ENCODE measurements around the gene CGAS. TPM values are rescaled to one million over a fixed set of nuclear protein-coding genes. Genes with fewer than 3 reads are reported as not detected.

The CGAS gene
- 4.6 to 5.0 TPM (median 4.8 TPM) in 5 replicates for total RNA-seq (2022; extraction: Qiagen RNA extraction; ENCODE audit: low read depth)

DNA sequence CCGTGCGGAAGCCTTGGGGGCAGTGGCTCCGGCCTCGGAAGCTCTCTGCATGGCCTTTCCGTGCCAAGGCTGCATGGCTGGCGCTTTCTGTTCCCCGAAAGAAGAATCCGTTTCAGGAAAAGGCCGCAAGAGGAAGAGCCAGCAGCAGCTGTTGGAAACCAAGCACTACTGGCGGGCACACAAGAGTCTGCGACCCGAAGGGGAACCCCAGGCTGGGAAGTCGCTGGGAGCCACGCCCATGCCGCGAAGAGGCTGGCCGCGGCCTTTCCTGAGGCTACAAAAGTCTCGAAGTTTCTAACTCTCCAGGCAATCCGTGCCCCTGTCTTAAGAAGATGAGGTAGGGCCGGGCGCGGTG is at the start of gene CGAS:
TSS of gene CGAS (minus strand) at position 191 of the 355 bp plus-strand sequence. CDS start at position 75, 116 bp downstream.

DNA sequence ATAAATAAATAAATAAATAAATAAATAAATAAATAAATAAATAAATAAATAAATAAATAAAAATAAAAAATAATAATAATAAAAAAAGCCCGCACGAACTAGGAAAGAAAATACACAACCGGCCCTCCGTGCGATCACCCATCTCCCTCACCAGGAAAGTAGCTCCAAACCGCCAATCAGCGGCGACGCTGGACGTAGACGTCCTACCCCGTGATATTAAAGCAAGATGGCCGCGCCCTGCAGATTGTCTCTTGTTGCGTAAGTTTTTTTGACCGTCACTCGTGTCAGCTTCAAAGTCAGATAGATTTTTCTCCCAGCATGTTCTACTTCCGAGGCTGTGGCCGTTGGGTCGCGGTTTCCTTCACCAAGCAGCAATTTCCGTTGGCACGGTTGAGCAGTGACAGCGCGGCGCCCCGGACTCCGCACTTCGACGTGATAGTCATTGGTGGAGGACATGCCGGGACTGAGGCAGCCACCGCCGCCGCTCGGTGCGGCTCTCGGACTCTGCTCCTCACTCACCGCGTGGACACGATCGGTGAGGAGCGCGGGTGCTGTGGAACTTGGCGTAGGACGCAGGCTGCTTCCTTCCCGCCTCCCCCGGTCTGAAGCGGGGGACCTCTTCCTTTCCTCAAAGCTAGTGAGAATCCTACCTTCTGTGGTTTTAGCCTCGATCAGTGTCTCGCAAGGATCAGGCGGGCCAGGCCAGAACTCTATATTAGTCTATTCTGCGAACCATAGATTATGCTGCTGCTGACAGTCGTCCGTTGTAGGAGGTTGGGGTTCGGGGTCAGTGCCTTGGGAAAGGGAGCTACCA is 9.6 kb upstream of the CGAS start, which contains the start of gene MTO1:
TSS of gene MTO1 (plus strand) at position 201 of the 814 bp plus-strand sequence. CDS start at position 319, 118 bp downstream.

DNA sequence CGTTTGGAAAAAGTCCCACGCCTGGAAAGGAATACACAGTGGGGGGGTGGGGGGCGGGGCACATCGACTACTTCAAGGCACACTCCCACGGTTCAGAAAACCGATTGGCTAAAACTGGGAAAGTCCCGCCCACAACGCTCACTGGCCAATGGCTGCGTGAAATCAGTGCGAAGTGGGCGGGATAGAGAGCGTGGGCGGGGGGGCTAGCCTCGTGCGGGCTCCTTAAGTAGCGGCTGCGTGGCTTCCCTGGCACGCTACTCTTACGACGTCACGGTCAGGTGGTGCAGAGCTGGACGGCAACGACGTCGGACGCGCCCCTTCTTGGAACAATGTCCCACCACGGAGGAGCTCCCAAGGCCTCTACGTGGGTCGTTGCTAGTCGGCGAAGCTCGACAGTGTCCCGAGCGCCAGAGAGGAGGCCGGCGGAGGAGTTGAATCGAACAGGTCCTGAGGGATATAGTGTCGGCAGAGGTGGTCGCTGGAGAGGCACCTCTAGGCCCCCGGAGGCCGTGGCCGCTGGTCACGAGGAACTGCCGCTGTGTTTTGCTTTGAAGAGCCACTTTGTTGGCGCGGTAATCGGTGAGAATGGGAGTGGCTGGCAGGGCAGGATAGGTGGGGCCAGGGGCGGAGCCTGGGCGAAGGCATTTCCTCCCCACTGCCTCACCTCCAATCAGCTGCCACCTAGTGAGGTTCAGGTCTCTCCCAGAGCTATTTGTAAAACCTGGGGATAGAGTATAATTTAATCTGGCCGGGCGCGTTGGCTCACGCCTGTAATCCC is 57.3 kb downstream of the CGAS start, which contains the start of gene DDX43:
TSS of gene DDX43 (plus strand) at position 252 of the 778 bp plus-strand sequence. CDS start at position 330, 78 bp downstream.

Other genes starting within 250 kb of the CGAS start
- 0.36 to 0.51 TPM (median 0.42 TPM) in 4 of 5 replicates, not detected in the other for gene KHDC1L, start 226.8 kb downstream of the CGAS start, total RNA-seq (2022; extraction: Qiagen RNA extraction; ENCODE audit: low read depth)
- gene KHDC1, start 189.1 kb downstream of the CGAS start, total RNA-seq (2022; extraction: Qiagen RNA extraction; ENCODE audit: low read depth) = 2.7 to 3.9 TPM (median 3.7 TPM) in 5 replicates
- gene DPPA5, start 98.0 kb downstream of the CGAS start, total RNA-seq (2022; extraction: Qiagen RNA extraction; ENCODE audit: low read depth) = not detected in 5 replicates
- gene KHDC3L, start 89.6 kb downstream of the CGAS start, total RNA-seq (2022; extraction: Qiagen RNA extraction; ENCODE audit: low read depth) = not detected in 5 replicates
- gene OOEP, start 82.4 kb downstream of the CGAS start, total RNA-seq (2022; extraction: Qiagen RNA extraction; ENCODE audit: low read depth) = not detected in 5 replicates
- gene DDX43, start 57.5 kb downstream of the CGAS start, total RNA-seq (2022; extraction: Qiagen RNA extraction; ENCODE audit: low read depth) = not detected in 5 replicates
- gene MTO1, start 9.4 kb upstream of the CGAS start, total RNA-seq (2022; extraction: Qiagen RNA extraction; ENCODE audit: low read depth) = 8.7 to 12.2 TPM (median 10.0 TPM) in 5 replicates
- gene EEF1A1, start 68.7 kb upstream of the CGAS start, total RNA-seq (2022; extraction: Qiagen RNA extraction; ENCODE audit: low read depth) = 7,093 to 8,627 TPM (median 7,429 TPM) in 5 replicates
- gene SLC17A5, start 201.7 kb upstream of the CGAS start, total RNA-seq (2022; extraction: Qiagen RNA extraction; ENCODE audit: low read depth) = 12.0 to 14.0 TPM (median 13.4 TPM) in 5 replicates
- gene CD109, start 243.9 kb upstream of the CGAS start, total RNA-seq (2022; extraction: Qiagen RNA extraction; ENCODE audit: low read depth) = 36.3 to 70.4 TPM (median 59.2 TPM) in 5 replicates